ENCODE data around the gene UMODL1.

Gene UMODL1

GRCh38 chr21:42038826-42039425 lies 32.2 kb upstream of the UMODL1 start:
- Histone ChIP-seq H3K4me1 (ENCODE audit: low read length) (no peaks in the 10 kb centered on the region), H3K27ac (ENCODE audit: low read length) (no peak overlapping the region)

DNA sequence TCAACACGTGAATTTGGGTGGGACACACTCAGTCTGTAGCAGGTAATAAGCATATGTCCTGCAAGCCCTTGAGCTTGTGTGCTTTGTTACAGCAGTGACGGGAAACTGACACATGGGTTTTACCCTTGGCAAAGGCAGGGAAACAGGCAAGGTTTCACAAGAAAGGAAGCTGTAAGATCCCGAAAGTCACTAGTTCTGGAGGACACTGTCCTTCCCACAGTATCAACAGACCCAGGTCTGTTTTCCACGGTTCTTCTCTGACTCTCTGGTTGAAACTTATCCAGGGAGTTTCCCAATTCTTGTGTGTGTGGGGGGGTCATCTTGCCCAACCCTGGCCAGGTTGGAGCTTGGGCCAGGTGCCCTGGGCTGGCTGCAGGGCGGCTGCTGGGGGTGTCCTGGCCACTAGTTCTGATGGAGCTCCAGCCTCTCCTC lies 31.6 kb upstream of the UMODL1 start:
- no peak overlapping the region for H3K4me3 ChIP-seq (ENCODE audit: low read length)
- no peaks in the 10 kb centered on the region for H4K20me1 ChIP-seq (ENCODE audit: insufficient read depth, low read length)
- no peak for DNase-seq
- H3K4me1 ChIP-seq (ENCODE audit: low read length): no peaks in the 10 kb centered on the region
- H3K79me2 ChIP-seq (ENCODE audit: low read length): peaks cover 6% of the 10 kb centered on the region
- no peaks in the 10 kb centered on the region for H3K9me2 ChIP-seq (replicated peaks; ENCODE audit: insufficient read depth, low read length)
- H2AFZ ChIP-seq (ENCODE audit: low read length): no peak overlapping the region
- no peak overlapping the region for H3K9ac ChIP-seq (ENCODE audit: low read length)
- H3F3A ChIP-seq (ENCODE audit: insufficient read depth, low read length): no peaks in the 10 kb centered on the region
- H3K9me3 ChIP-seq (replicated peaks; ENCODE audit: insufficient read depth, low read length): no peaks in the 10 kb centered on the region
- no peaks in the 10 kb centered on the region for H3K27me3 ChIP-seq (replicated peaks; ENCODE audit: insufficient read depth, low read length)
- TF ChIP-seq, protein P1, sequence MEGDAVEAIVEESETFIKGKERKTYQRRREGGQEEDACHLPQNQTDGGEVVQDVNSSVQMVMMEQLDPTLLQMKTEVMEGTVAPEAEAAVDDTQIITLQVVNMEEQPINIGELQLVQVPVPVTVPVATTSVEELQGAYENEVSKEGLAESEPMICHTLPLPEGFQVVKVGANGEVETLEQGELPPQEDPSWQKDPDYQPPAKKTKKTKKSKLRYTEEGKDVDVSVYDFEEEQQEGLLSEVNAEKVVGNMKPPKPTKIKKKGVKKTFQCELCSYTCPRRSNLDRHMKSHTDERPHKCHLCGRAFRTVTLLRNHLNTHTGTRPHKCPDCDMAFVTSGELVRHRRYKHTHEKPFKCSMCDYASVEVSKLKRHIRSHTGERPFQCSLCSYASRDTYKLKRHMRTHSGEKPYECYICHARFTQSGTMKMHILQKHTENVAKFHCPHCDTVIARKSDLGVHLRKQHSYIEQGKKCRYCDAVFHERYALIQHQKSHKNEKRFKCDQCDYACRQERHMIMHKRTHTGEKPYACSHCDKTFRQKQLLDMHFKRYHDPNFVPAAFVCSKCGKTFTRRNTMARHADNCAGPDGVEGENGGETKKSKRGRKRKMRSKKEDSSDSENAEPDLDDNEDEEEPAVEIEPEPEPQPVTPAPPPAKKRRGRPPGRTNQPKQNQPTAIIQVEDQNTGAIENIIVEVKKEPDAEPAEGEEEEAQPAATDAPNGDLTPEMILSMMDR (IDR thresholded peaks at IDR 0.05; ENCODE audit: low read length): no peak
- TF ChIP-seq EZH2 (optimal IDR thresholded peaks at IDR 0.05; ENCODE audit: low read depth, low read length) (no peak), EZH2phosphoT487 (IDR thresholded peaks at IDR 0.05; ENCODE audit: low read length) (no peak)
- H3K36me3 ChIP-seq (replicated peaks; ENCODE audit: insufficient read depth, low read length): no peaks in the 10 kb centered on the region
- no peak overlapping the region for H3K27ac ChIP-seq (ENCODE audit: low read length)
- no peak overlapping the region for H3K4me2 ChIP-seq (ENCODE audit: low read depth, low read length)

More at GRCh38 chr21:42038826-42039425, 32.2 kb upstream of the UMODL1 start:
- DNase-seq: no peak
- no peak overlapping the region for H2AFZ ChIP-seq (ENCODE audit: low read length)
- no peaks in the 10 kb centered on the region for H3K9me2 ChIP-seq (replicated peaks; ENCODE audit: insufficient read depth, low read length)
- H4K20me1 ChIP-seq (ENCODE audit: insufficient read depth, low read length): no peaks in the 10 kb centered on the region
- TF ChIP-seq EZH2 (optimal IDR thresholded peaks at IDR 0.05; ENCODE audit: low read depth, low read length): no peak
- TF ChIP-seq, protein P1 (IDR thresholded peaks at IDR 0.05; ENCODE audit: low read length): no peak
- H3K27me3 ChIP-seq (replicated peaks; ENCODE audit: insufficient read depth, low read length): no peaks in the 10 kb centered on the region
- no peak overlapping the region for H3K9ac ChIP-seq (ENCODE audit: low read length)
- H3K79me2 ChIP-seq (ENCODE audit: low read length): peaks cover 9% of the 10 kb centered on the region
- H3K9me3 ChIP-seq (replicated peaks; ENCODE audit: insufficient read depth, low read length): no peaks in the 10 kb centered on the region
- H3F3A ChIP-seq (ENCODE audit: insufficient read depth, low read length): no peaks in the 10 kb centered on the region
- no peak overlapping the region for H3K4me2 ChIP-seq (ENCODE audit: low read depth, low read length)
- no peak overlapping the region for H3K4me3 ChIP-seq (ENCODE audit: low read length)
- no peaks in the 10 kb centered on the region for H3K36me3 ChIP-seq (replicated peaks; ENCODE audit: insufficient read depth, low read length)

DNA sequence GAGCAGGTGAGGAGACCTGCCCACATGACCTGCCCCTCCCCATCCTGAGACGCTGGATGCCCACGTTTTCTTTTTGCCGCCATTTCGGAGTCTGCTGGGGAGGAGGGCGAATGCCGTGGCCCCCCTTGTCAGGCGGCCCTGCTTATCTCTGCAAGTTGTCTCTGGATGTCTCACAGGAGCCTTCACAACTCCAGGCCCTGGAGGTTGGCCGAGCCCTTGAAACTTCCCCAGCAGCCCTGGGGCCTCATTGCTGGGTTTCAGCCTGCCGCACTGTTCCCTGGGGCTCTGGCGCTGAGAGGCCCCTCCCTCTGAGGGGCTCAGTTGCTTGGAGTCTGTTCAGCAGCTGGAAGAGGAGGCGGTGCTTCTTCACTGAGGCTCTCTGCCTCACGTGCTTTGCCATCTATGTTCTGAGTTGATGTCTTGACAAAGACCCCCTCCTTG lies 31.2 kb upstream of the UMODL1 start:
- TF ChIP-seq EZH2phosphoT487 (IDR thresholded peaks at IDR 0.05; ENCODE audit: low read length): no peak
- TF ChIP-seq EZH2 (optimal IDR thresholded peaks at IDR 0.05; ENCODE audit: low read depth, low read length): no peak
- TF ChIP-seq, protein P1 (IDR thresholded peaks at IDR 0.05; ENCODE audit: low read length): no peak
- Histone ChIP-seq H4K20me1 (ENCODE audit: insufficient read depth, low read length) (no peaks in the 10 kb centered on the region), H3K4me1 (ENCODE audit: low read length) (no peaks in the 10 kb centered on the region), H3K79me2 (ENCODE audit: low read length) (peaks cover 1% of the 10 kb centered on the region), H3K9ac (ENCODE audit: low read length) (no peak overlapping the region), H3K9me2 (replicated peaks; ENCODE audit: insufficient read depth, low read length) (no peaks in the 10 kb centered on the region), H3K27me3 (replicated peaks; ENCODE audit: insufficient read depth, low read length) (no peaks in the 10 kb centered on the region), H3F3A (ENCODE audit: insufficient read depth, low read length) (no peaks in the 10 kb centered on the region), H3K27ac (ENCODE audit: low read length) (no peak overlapping the region), H2AFZ (ENCODE audit: low read length) (no peak overlapping the region), H3K9me3 (replicated peaks; ENCODE audit: insufficient read depth, low read length) (no peaks in the 10 kb centered on the region), H3K4me3 (ENCODE audit: low read length) (no peak overlapping the region), H3K36me3 (replicated peaks; ENCODE audit: insufficient read depth, low read length) (no peaks in the 10 kb centered on the region), H3K4me2 (ENCODE audit: low read depth, low read length) (no peak overlapping the region)
- no peak for DNase-seq

Measured in MM.1S (cell line).